ENCODE measurements around the gene ZEB2.

GRCh38 chr2:144334551-144334950 is 185.4 kb downstream of the ZEB2 start:
- no peak for TF ChIP-seq CTCF (IDR thresholded peaks at IDR 0.05)
- no peak for TF ChIP-seq POLR2A (IDR thresholded peaks at IDR 0.05)

Data from thyroid gland (tissue), 4 donors.